Calu3 (cell line): ENCODE results near the gene ABL1. TPM values are rescaled to one million over a fixed set of nuclear protein-coding genes. Genes with fewer than 3 reads are reported as not detected.

Experiments used
- BruUV-seq: library from RNA; stranded (reverse); fragments of 400-500 nt; replicated peaks from 2 replicates; lab custom pipeline; 2021; lab: Mats Ljungman, UMichigan
- CTCF ChIA-PET: fragments of 300-600 bp; sonication (Branson Sonifier 250); formaldehyde crosslinking; loops from one replicate; lab custom pipeline; 2022; ENCODE audit warnings: antibody characterized with exemption; lab: Charles Lee
- DNase-seq: peaks from one replicate; pipeline ENCODE4 v3.0.0; 2022
- H3K27ac Mint-ChIP-seq: one replicate; pipeline ENCODE4 v1.8.0; 2022; ENCODE audit warnings: mixed read lengths; ENCODE audit not compliant: unreplicated experiment
- H3K27me3 Mint-ChIP-seq: one replicate; pipeline ENCODE4 v1.8.0; 2022; ENCODE audit warnings: mixed read lengths; ENCODE audit not compliant: unreplicated experiment
- H3K36me3 Mint-ChIP-seq: one replicate; pipeline ENCODE4 v1.8.0; 2022; ENCODE audit warnings: mild to moderate bottlenecking, moderate library complexity, mixed read lengths; ENCODE audit not compliant: insufficient read depth, unreplicated experiment
- H3K4me1 Mint-ChIP-seq: one replicate; pipeline ENCODE4 v1.8.0; 2022; ENCODE audit warnings: mild to moderate bottlenecking, low read depth, mixed read lengths; ENCODE audit not compliant: unreplicated experiment
- H3K4me3 Mint-ChIP-seq: one replicate; pipeline ENCODE4 v1.8.0; 2022; ENCODE audit warnings: mild to moderate bottlenecking, low read depth, moderate library complexity, mixed read lengths; ENCODE audit not compliant: unreplicated experiment
- H3K9me3 Mint-ChIP-seq: one replicate; pipeline ENCODE4 v1.8.0; 2022; ENCODE audit warnings: low read depth, mixed read lengths; ENCODE audit not compliant: unreplicated experiment
- CTCF ChIP-seq: fragments of 200-600 bp; IDR thresholded peaks from one replicate; pipeline ENCODE4 v1.8.0; 2022; ENCODE audit warnings: antibody characterized with exemption; ENCODE audit not compliant: unreplicated experiment
- intact Hi-C: fragments of 100-400 bp; cut with micrococcal nuclease; formaldehyde crosslinking; loops from one replicate; pipeline ENCODE4 v1.10.0; 2022; ENCODE audit not compliant: unreplicated experiment
- total RNA-seq: library from RNA; stranded (reverse); gene quantifications from 2 replicates; pipeline ENCODE4 v1.2.3, GENCODE V29; 2022

Gene ABL1
- total RNA-seq, 1 experiment from 2014 or later, result 30.0 TPM

GRCh38 chr9:130895038-130895437 is 60.0 kb downstream of the ABL1 start:
- Mint-ChIP-seq H3K4me3 (no peak overlapping the region), H3K27me3 (peaks cover 10% of the 10 kb centered on the region)
- no TSS peak for BruUV-seq

GRCh38 chr9:130895481-130896232 is 60.6 kb downstream of the ABL1 start:
- no peak for DNase-seq
- H3K27ac Mint-ChIP-seq, result no peak overlapping the region
- no peak for TF ChIP-seq CTCF
- H3K4me1 Mint-ChIP-seq, result no peaks in the 10 kb centered on the region
- BruUV-seq, result no TSS peak
- H3K27me3 Mint-ChIP-seq, result peaks cover 16% of the 10 kb centered on the region
- H3K4me3 Mint-ChIP-seq, result no peak overlapping the region
- no peaks in the 10 kb centered on the region for H3K36me3 Mint-ChIP-seq
- H3K9me3 Mint-ChIP-seq, result no peaks in the 10 kb centered on the region
- intact Hi-C loops, result loop anchor here (2.0 kb wide), 1 partner anchor 45 kb away; no protein-coding TSS in a partner anchor
- CTCF ChIA-PET, result no interaction called here

More at GRCh38 chr9:130895038-130895437, 60.0 kb downstream of the ABL1 start:
- no peak for TF ChIP-seq CTCF
- CTCF ChIA-PET, result no interaction called here
- intact Hi-C loops, result no loop called here
- no peaks in the 10 kb centered on the region for H3K36me3 Mint-ChIP-seq
- H3K9me3 Mint-ChIP-seq, result no peaks in the 10 kb centered on the region
- no peak for DNase-seq
- H3K27ac Mint-ChIP-seq, result no peak overlapping the region
- no peaks in the 10 kb centered on the region for H3K4me1 Mint-ChIP-seq

- TF ChIP-seq CTCF, result peak; percentile 29
- intact Hi-C loops, result loop anchor here (2.0 kb wide), 1 partner anchor 44 kb away; no protein-coding TSS in a partner anchor
- Mint-ChIP-seq H3K4me3 (no peak within 1 kb of the TSS), H3K4me1 (no peaks in the 10 kb centered on the region), H3K36me3 (no peaks in the 10 kb centered on the region), H3K27me3 (peaks cover 22% of the 10 kb centered on the region), H3K27ac (no peak within 1 kb of the TSS), H3K9me3 (no peaks in the 10 kb centered on the region)
- peak; percentile 52 for DNase-seq
- no TSS peak for BruUV-seq
- CTCF ChIA-PET, result no interaction called here
Measured at GRCh38 chr9:130896233-130897014, 61.4 kb downstream of the ABL1 start, which contains the start of gene QRFP. QRFP (minus strand) TSS chr9:130896812; CDS start chr9:130893838, 2,974 bp downstream.

- no peak for TF ChIP-seq CTCF
- BruUV-seq, result no TSS peak
- H3K4me3 Mint-ChIP-seq, result no peak overlapping the region
- no peaks in the 10 kb centered on the region for H3K36me3 Mint-ChIP-seq
- H3K4me1 Mint-ChIP-seq, result no peaks in the 10 kb centered on the region
- H3K9me3 Mint-ChIP-seq, result no peaks in the 10 kb centered on the region
- intact Hi-C loops, result loop anchor here (2.0 kb wide), 1 partner anchor 44 kb away; no protein-coding TSS in a partner anchor
- H3K27me3 Mint-ChIP-seq, result peaks cover 22% of the 10 kb centered on the region
- H3K27ac Mint-ChIP-seq, result no peak overlapping the region
- no peak for DNase-seq
- CTCF ChIA-PET, result no interaction called here
Measured at GRCh38 chr9:130897105-130897751, 62.2 kb downstream of the ABL1 start.
